GM19193 (cell line): Measurements from ENCODE around the gene SLC27A4.

Experiments
- POLR2A ChIP-seq: IDR thresholded peaks from 4 replicates; pipeline ENCODE4 v1.6.1; 2011; ENCODE audit not compliant: insufficient read depth, insufficient read length; ENCODE audit errors: extremely low read depth

Gene SLC27A4

DNA sequence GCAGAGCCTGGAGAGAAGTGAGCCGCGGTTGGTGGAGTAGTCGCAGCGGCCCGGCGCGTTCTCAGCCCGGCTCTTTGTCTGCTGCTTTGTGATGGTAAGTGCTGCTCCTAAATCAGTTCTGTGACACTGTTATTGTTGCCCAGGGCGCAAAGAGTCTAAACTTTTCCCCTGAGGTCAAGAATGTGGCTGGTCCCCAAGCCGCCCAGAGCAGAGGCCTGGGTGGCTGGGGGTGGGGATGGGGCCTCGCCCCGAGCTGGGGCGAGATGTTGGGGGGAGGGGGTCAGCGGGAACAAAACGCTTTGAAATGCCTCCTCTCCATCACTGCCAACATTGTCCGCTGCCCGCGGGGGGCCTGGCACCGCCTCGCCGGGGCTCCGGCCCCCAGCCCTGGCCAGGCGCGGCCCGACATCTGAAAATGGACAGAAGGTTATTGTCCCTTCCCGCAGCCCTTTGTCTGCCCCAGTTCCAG, 68.7 kb downstream of the SLC27A4 start:
- TF ChIP-seq POLR2A, result no peak

DNA sequence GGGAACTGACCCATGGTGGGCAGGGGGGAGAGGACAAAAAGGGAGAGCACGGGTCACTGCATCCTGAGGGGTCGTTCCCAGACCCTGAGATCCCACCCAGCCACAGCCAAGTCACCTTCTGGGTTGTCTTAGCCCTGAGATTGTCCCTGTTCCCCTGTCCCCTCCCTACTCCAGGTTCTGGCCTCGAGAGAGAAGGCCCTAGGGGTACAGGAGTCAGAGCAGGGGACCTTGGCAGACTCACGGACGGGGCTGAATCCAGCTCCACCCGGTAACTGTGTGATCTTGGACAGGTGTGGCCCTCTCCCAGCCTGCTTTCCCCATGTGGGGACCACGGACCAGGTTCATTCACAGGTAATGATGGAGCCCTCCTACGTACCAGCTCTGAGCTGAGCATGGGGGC, 69.1 kb downstream of the SLC27A4 start:
- no peak for TF ChIP-seq POLR2A

DNA sequence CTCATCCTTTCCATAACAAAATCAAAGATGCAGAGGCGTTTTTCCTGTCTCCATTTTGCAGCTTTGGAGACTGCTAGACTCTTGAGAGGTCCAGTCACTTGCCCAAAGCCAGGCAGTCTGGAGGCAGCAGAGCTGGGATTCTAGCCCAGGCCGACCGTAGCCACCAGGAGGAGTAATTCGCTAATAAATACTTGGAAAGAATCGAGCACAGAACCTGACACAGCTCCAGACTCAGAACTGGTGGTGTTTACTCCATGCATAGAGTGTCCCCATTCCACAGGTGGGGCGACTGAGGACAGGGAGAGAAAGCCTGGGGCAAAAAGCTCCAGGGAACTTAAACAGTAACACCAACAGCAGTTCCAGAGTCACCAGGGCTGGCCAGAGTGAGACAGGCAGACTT, 69.7 kb downstream of the SLC27A4 start:
- no peak for TF ChIP-seq POLR2A
